Mucosa of stomach (tissue), 1 donor: Measurements from ENCODE around the gene DNAH10.
"Not testable (repeated sequence)": the region's sequence is repeated elsewhere in the genome, so short reads cannot be mapped to it uniquely, and the experiment has no call there.

Source experiments
- H3K27me3 ChIP-seq: one replicate; pipeline ENCODE4 v1.7.0; 2013; ENCODE audit warnings: mild to moderate bottlenecking, low read length; ENCODE audit not compliant: control insufficient read depth, insufficient read depth
- H3K36me3 ChIP-seq: one replicate; pipeline ENCODE4 v1.7.0; 2013; ENCODE audit warnings: low read length; ENCODE audit not compliant: control insufficient read depth, insufficient read depth
- H3K4me1 ChIP-seq: one replicate; pipeline ENCODE4 v1.7.0; 2013; ENCODE audit warnings: mild to moderate bottlenecking, low read length; ENCODE audit not compliant: control insufficient read depth, insufficient read depth
- H3K4me3 ChIP-seq: one replicate; pipeline ENCODE4 v1.7.0; 2013; ENCODE audit warnings: low read length
- H3K9ac ChIP-seq: one replicate; pipeline ENCODE4 v1.7.0; 2013; ENCODE audit warnings: mild to moderate bottlenecking, low read length, moderate library complexity
- H3K9me3 ChIP-seq: one replicate; pipeline ENCODE4 v1.7.0; 2013; ENCODE audit warnings: mild to moderate bottlenecking, low read length, moderate library complexity; ENCODE audit not compliant: control insufficient read depth
- donor health status: Pancreatic carcinoma.

Gene DNAH10

GRCh38 chr12:123943816-123944215, 181.7 kb downstream of the DNAH10 start:
- Histone ChIP-seq H3K36me3 (no peaks in the 10 kb centered on the region), H3K4me3 (no peak overlapping the region), H3K4me1 (no peaks in the 10 kb centered on the region), H3K9ac (no peak overlapping the region), H3K9me3 (no peaks in the 10 kb centered on the region), H3K27me3 (no peaks in the 10 kb centered on the region)

- Histone ChIP-seq H3K4me1 (peaks cover 6% of the 10 kb centered on the region), H3K9me3 (no peaks in the 10 kb centered on the region), H3K9ac (no peak overlapping the region), H3K27me3 (no peaks in the 10 kb centered on the region), H3K4me3 (no peak overlapping the region), H3K36me3 (no peaks in the 10 kb centered on the region)
Measured at GRCh38 chr12:123944696-123945095, 182.6 kb downstream of the DNAH10 start.

GRCh38 chr12:123945287-123946151, 183.4 kb downstream of the DNAH10 start:
- Histone ChIP-seq H3K4me3 (no peak overlapping the region), H3K9ac (no peak overlapping the region), H3K27me3 (no peaks in the 10 kb centered on the region), H3K36me3 (no peaks in the 10 kb centered on the region), H3K9me3 (no peaks in the 10 kb centered on the region), H3K4me1 (peaks cover 8% of the 10 kb centered on the region)

- Histone ChIP-seq H3K4me1 (peaks cover 8% of the 10 kb centered on the region), H3K9me3 (no peaks in the 10 kb centered on the region)
Measured at GRCh38 chr12:123946152-123946515, 184.0 kb downstream of the DNAH10 start.

GRCh38 chr12:123946516-123947505, 184.7 kb downstream of the DNAH10 start:
- not testable (repeated sequence) for H3K9ac ChIP-seq, H3K9me3 ChIP-seq, H3K27me3 ChIP-seq, H3K36me3 ChIP-seq, H3K4me3 ChIP-seq
- H3K4me1 ChIP-seq: peaks cover 15% of the 10 kb centered on the region

More at GRCh38 chr12:123946152-123946515, 184.0 kb downstream of the DNAH10 start:
- Histone ChIP-seq H3K4me3 (no peak overlapping the region), H3K27me3 (no peaks in the 10 kb centered on the region), H3K9ac (no peak overlapping the region), H3K36me3 (no peaks in the 10 kb centered on the region)

GRCh38 chr12:123947531-123947930, 185.4 kb downstream of the DNAH10 start:
- H3K27me3 ChIP-seq, H3K36me3 ChIP-seq, H3K9ac ChIP-seq, H3K9me3 ChIP-seq, H3K4me3 ChIP-seq: not testable (repeated sequence)
- peaks cover 21% of the 10 kb centered on the region for H3K4me1 ChIP-seq

GRCh38 chr12:123948401-123948795, 186.3 kb downstream of the DNAH10 start:
- H3K4me1 ChIP-seq: peaks cover 25% of the 10 kb centered on the region
- no peaks in the 10 kb centered on the region for H3K9me3 ChIP-seq
- no peak overlapping the region for H3K9ac ChIP-seq
- H3K27me3 ChIP-seq: no peaks in the 10 kb centered on the region
- H3K4me3 ChIP-seq: no peak overlapping the region
- no peaks in the 10 kb centered on the region for H3K36me3 ChIP-seq

GRCh38 chr12:123948796-123949769, 187.0 kb downstream of the DNAH10 start:
- Histone ChIP-seq H3K9ac (no peak overlapping the region), H3K4me1 (peaks cover 25% of the 10 kb centered on the region), H3K9me3 (no peaks in the 10 kb centered on the region), H3K36me3 (no peaks in the 10 kb centered on the region), H3K4me3 (no peak overlapping the region), H3K27me3 (no peaks in the 10 kb centered on the region)

GRCh38 chr12:123949770-123950165, 187.7 kb downstream of the DNAH10 start:
- no peak overlapping the region for H3K4me3 ChIP-seq
- H3K27me3 ChIP-seq: no peaks in the 10 kb centered on the region
- H3K4me1 ChIP-seq: peaks cover 25% of the 10 kb centered on the region
- no peak overlapping the region for H3K9ac ChIP-seq
- no peaks in the 10 kb centered on the region for H3K36me3 ChIP-seq
- no peaks in the 10 kb centered on the region for H3K9me3 ChIP-seq

- Histone ChIP-seq H3K4me3 (no peak overlapping the region), H3K9ac (no peak overlapping the region), H3K27me3 (no peaks in the 10 kb centered on the region), H3K4me1 (peaks cover 25% of the 10 kb centered on the region), H3K36me3 (no peaks in the 10 kb centered on the region), H3K9me3 (no peaks in the 10 kb centered on the region)
Measured at GRCh38 chr12:123950476-123951349, 188.6 kb downstream of the DNAH10 start.

- Histone ChIP-seq H3K36me3 (no peaks in the 10 kb centered on the region), H3K27me3 (no peaks in the 10 kb centered on the region), H3K4me3 (no peak overlapping the region), H3K9me3 (no peaks in the 10 kb centered on the region), H3K9ac (no peak overlapping the region), H3K4me1 (peaks cover 25% of the 10 kb centered on the region)
Measured at GRCh38 chr12:123951467-123951866, 189.4 kb downstream of the DNAH10 start.
